ENCODE results near the gene RBM7. TPM values are rescaled to one million over a fixed set of nuclear protein-coding genes. Genes with fewer than 3 reads are reported as not detected.

Gene RBM7
- total and polyA plus RNA-seq, 4 donors = 27.9 to 42.6 (median 31.8) TPM

- Histone ChIP-seq H3K4me3 (ENCODE audit: low read depth, low read length) (no peak overlapping the region), H3K27me3 (ENCODE audit: control insufficient read depth, insufficient read depth, low read length) (no peaks in the 10 kb centered on the region), H3K27ac (ENCODE audit: low read depth, low read length) (no peak overlapping the region), H3K36me3 (ENCODE audit: control insufficient read depth, insufficient read depth, low read length) (peaks cover 3% of the 10 kb centered on the region), H3K4me1 (ENCODE audit: control insufficient read depth, insufficient read depth, low read length) (no peaks in the 10 kb centered on the region), H3K9me3 (ENCODE audit: control insufficient read depth, insufficient read depth, low read length) (no peaks in the 10 kb centered on the region)
- WGBS (ENCODE audit: insufficient coverage) = 83% methylated on average over 5 of the region's 10 CpGs
- DNase-seq (ENCODE audit: low read depth in 4 of 6, low spot score in 6 of 6) = no peak
These were observed 13.5 kb downstream of the RBM7 start for GRCh38 chr11:114413958-114414357.

GRCh38 chr11:114416441-114416961, 16.0 kb downstream of the RBM7 start:
- Histone ChIP-seq H3K27ac (ENCODE audit: low read depth, low read length) (no peak overlapping the region), H3K27me3 (ENCODE audit: control insufficient read depth, insufficient read depth, low read length) (no peaks in the 10 kb centered on the region), H3K36me3 (ENCODE audit: control insufficient read depth, insufficient read depth, low read length) (no peaks in the 10 kb centered on the region)

GRCh38 chr11:114426280-114426679, 25.8 kb downstream of the RBM7 start:
- no peak overlapping the region for H3K27ac ChIP-seq (ENCODE audit: low read depth, low read length)
- no peak for DNase-seq (ENCODE audit: low read depth in 4 of 6, low spot score in 6 of 6)
- WGBS (ENCODE audit: insufficient coverage) = 92% methylated on average over 2 of the region's 4 CpGs
- no peak overlapping the region for H3K4me3 ChIP-seq (ENCODE audit: low read depth, low read length)
- H3K4me1 ChIP-seq (ENCODE audit: control insufficient read depth, insufficient read depth, low read length) = no peaks in the 10 kb centered on the region
- H3K27me3 ChIP-seq (ENCODE audit: control insufficient read depth, insufficient read depth, low read length) = no peaks in the 10 kb centered on the region
- H3K36me3 ChIP-seq (ENCODE audit: control insufficient read depth, insufficient read depth, low read length) = peaks cover 5% of the 10 kb centered on the region
- no peaks in the 10 kb centered on the region for H3K9me3 ChIP-seq (ENCODE audit: control insufficient read depth, insufficient read depth, low read length)

More at GRCh38 chr11:114416441-114416961, 16.0 kb downstream of the RBM7 start:
- Histone ChIP-seq H3K9me3 (ENCODE audit: control insufficient read depth, insufficient read depth, low read length) (no peaks in the 10 kb centered on the region), H3K4me1 (ENCODE audit: control insufficient read depth, insufficient read depth, low read length) (no peaks in the 10 kb centered on the region), H3K4me3 (ENCODE audit: low read depth, low read length) (no peak overlapping the region)
- peak in 2 of 6 donors; percentile 8 to 10 for DNase-seq (ENCODE audit: low read depth in 4 of 6, low spot score in 6 of 6)

GRCh38 chr11:114430290-114430689, 29.8 kb downstream of the RBM7 start:
- Histone ChIP-seq H3K36me3 (ENCODE audit: control insufficient read depth, insufficient read depth, low read length) (peaks cover 5% of the 10 kb centered on the region), H3K27ac (ENCODE audit: low read depth, low read length) (no peak overlapping the region), H3K9me3 (ENCODE audit: control insufficient read depth, insufficient read depth, low read length) (no peaks in the 10 kb centered on the region), H3K4me1 (ENCODE audit: control insufficient read depth, insufficient read depth, low read length) (no peaks in the 10 kb centered on the region), H3K4me3 (ENCODE audit: low read depth, low read length) (no peak overlapping the region), H3K27me3 (ENCODE audit: control insufficient read depth, insufficient read depth, low read length) (no peaks in the 10 kb centered on the region)
- DNase-seq (ENCODE audit: low read depth in 4 of 6, low spot score in 6 of 6) = no peak

GRCh38 chr11:114432893-114433292, 32.4 kb downstream of the RBM7 start:
- H3K4me3 ChIP-seq (ENCODE audit: low read depth, low read length) = no peak overlapping the region
- H3K36me3 ChIP-seq (ENCODE audit: control insufficient read depth, insufficient read depth, low read length) = no peaks in the 10 kb centered on the region
- no CpG with 5 or more reads among the region's 3 CpGs for WGBS (ENCODE audit: insufficient coverage)
- H3K4me1 ChIP-seq (ENCODE audit: control insufficient read depth, insufficient read depth, low read length) = no peaks in the 10 kb centered on the region
- H3K27me3 ChIP-seq (ENCODE audit: control insufficient read depth, insufficient read depth, low read length) = no peaks in the 10 kb centered on the region
- no peak for DNase-seq (ENCODE audit: low read depth in 4 of 6, low spot score in 6 of 6)
- no peaks in the 10 kb centered on the region for H3K9me3 ChIP-seq (ENCODE audit: control insufficient read depth, insufficient read depth, low read length)
- H3K27ac ChIP-seq (ENCODE audit: low read depth, low read length) = no peak overlapping the region

GRCh38 chr11:114433376-114433775, 32.9 kb downstream of the RBM7 start:
- Histone ChIP-seq H3K27ac (ENCODE audit: low read depth, low read length) (no peak overlapping the region), H3K4me1 (ENCODE audit: control insufficient read depth, insufficient read depth, low read length) (no peaks in the 10 kb centered on the region), H3K4me3 (ENCODE audit: low read depth, low read length) (no peak overlapping the region), H3K36me3 (ENCODE audit: control insufficient read depth, insufficient read depth, low read length) (no peaks in the 10 kb centered on the region), H3K27me3 (ENCODE audit: control insufficient read depth, insufficient read depth, low read length) (no peaks in the 10 kb centered on the region), H3K9me3 (ENCODE audit: control insufficient read depth, insufficient read depth, low read length) (no peaks in the 10 kb centered on the region)
- DNase-seq (ENCODE audit: low read depth in 4 of 6, low spot score in 6 of 6) = no peak
- WGBS (ENCODE audit: insufficient coverage) = no CpG with 5 or more reads among the region's 4 CpGs

GRCh38 chr11:114438303-114438702, 37.8 kb downstream of the RBM7 start:
- 37% methylated on average over 2 of the region's 6 CpGs for WGBS (ENCODE audit: insufficient coverage)
- Histone ChIP-seq H3K9me3 (ENCODE audit: control insufficient read depth, insufficient read depth, low read length) (no peaks in the 10 kb centered on the region), H3K4me3 (ENCODE audit: low read depth, low read length) (no peak overlapping the region), H3K27ac (ENCODE audit: low read depth, low read length) (no peak overlapping the region), H3K27me3 (ENCODE audit: control insufficient read depth, insufficient read depth, low read length) (no peaks in the 10 kb centered on the region), H3K36me3 (ENCODE audit: control insufficient read depth, insufficient read depth, low read length) (no peaks in the 10 kb centered on the region), H3K4me1 (ENCODE audit: control insufficient read depth, insufficient read depth, low read length) (peaks cover 4% of the 10 kb centered on the region)
- no peak for DNase-seq (ENCODE audit: low read depth in 4 of 6, low spot score in 6 of 6)

- H3K27me3 ChIP-seq (ENCODE audit: control insufficient read depth, insufficient read depth, low read length) = no peaks in the 10 kb centered on the region
These were observed 39.0 kb downstream of the RBM7 start, which contains the start of gene REXO2 for GRCh38 chr11:114439229-114440120. REXO2 (plus strand) TSS chr11:114439467; CDS start chr11:114439529, 62 bp downstream.

GRCh38 chr11:114440121-114440860, 39.8 kb downstream of the RBM7 start:
- peak overlapping the region; percentile 75 for H3K27ac ChIP-seq (ENCODE audit: low read depth, low read length)

More at GRCh38 chr11:114439229-114440120, 39.0 kb downstream of the RBM7 start, which contains the start of gene REXO2:
- H3K9me3 ChIP-seq (ENCODE audit: control insufficient read depth, insufficient read depth, low read length) = no peaks in the 10 kb centered on the region
- no peaks in the 10 kb centered on the region for H3K36me3 ChIP-seq (ENCODE audit: control insufficient read depth, insufficient read depth, low read length)
- peak within 1 kb of the TSS; percentile 75 for H3K27ac ChIP-seq (ENCODE audit: low read depth, low read length)
- DNase-seq (ENCODE audit: low read depth in 4 of 6, low spot score in 6 of 6) = peak; percentile 77 to 99 (median 92)
- WGBS (ENCODE audit: insufficient coverage) = under 1% methylated on average over 59 of the region's 64 CpGs
- peaks cover 4% of the 10 kb centered on the region for H3K4me1 ChIP-seq (ENCODE audit: control insufficient read depth, insufficient read depth, low read length)
- peak within 1 kb of the TSS; percentile 94 for H3K4me3 ChIP-seq (ENCODE audit: low read depth, low read length)

More at GRCh38 chr11:114440121-114440860, 39.8 kb downstream of the RBM7 start:
- Histone ChIP-seq H3K4me1 (ENCODE audit: control insufficient read depth, insufficient read depth, low read length) (peaks cover 4% of the 10 kb centered on the region), H3K27me3 (ENCODE audit: control insufficient read depth, insufficient read depth, low read length) (no peaks in the 10 kb centered on the region), H3K4me3 (ENCODE audit: low read depth, low read length) (peak overlapping the region; percentile 94), H3K9me3 (ENCODE audit: control insufficient read depth, insufficient read depth, low read length) (no peaks in the 10 kb centered on the region), H3K36me3 (ENCODE audit: control insufficient read depth, insufficient read depth, low read length) (no peaks in the 10 kb centered on the region)
- 9% methylated on average over 5 of the region's 10 CpGs for WGBS (ENCODE audit: insufficient coverage)
- DNase-seq (ENCODE audit: low read depth in 4 of 6, low spot score in 6 of 6) = peak in 1 of 6 donors; percentile 23

Data from spinal cord (tissue), 10 donors.